DND-41 (cell line): ENCODE measurements around the gene NUP210L.

Experiments
- ATAC-seq: fragments of 200-7000 bp; cut with Tn5 transposase; 3 replicates; pipeline ENCODE4 v1.9.1; 2021; ENCODE audit warnings: low read depth; ENCODE audit not compliant: insufficient read depth
- DNase-seq: peaks from one replicate; pipeline ENCODE4 v3.0.0-alpha.2; 2020
- H2AFZ ChIP-seq: 2 replicates; pipeline ENCODE4 v1.6.0; 2012; ENCODE audit warnings: low read depth, low read length
- H3K27ac ChIP-seq: 2 replicates; pipeline ENCODE4 v1.5.1; 2012; ENCODE audit warnings: low read length, inconsistent platforms
- H3K27me3 ChIP-seq: fragments of 200-600 bp; sonication (generic); 2 replicates; pipeline ENCODE4 v1.6.0; 2012; ENCODE audit warnings: low read length, mild to moderate bottlenecking, inconsistent platforms; ENCODE audit not compliant: insufficient read depth, poor library complexity
- H3K36me3 ChIP-seq: 2 replicates; pipeline ENCODE4 v1.5.1; 2012; ENCODE audit warnings: low read length, inconsistent platforms; ENCODE audit not compliant: insufficient read depth
- H3K4me1 ChIP-seq: 2 replicates; pipeline ENCODE4 v1.5.1; 2012; ENCODE audit warnings: mild to moderate bottlenecking, low read length; ENCODE audit not compliant: insufficient read depth
- H3K4me2 ChIP-seq: 2 replicates; pipeline ENCODE4 v1.6.0; 2012; ENCODE audit warnings: mild to moderate bottlenecking, moderate library complexity, low read length, inconsistent platforms; ENCODE audit not compliant: insufficient read depth
- H3K4me3 ChIP-seq, 2 experiments: fragments of 200-600 bp in 1 of 2; shearing (Covaris generic) in 1 of 2; 2 replicates each; pipeline ENCODE4 v1.5.1; 2012 to 2016; ENCODE audit warnings: inconsistent platforms in 2 of 2, low read length in 2 of 2, mild to moderate bottlenecking in 2 of 2, low read depth in 1 of 2, moderate library complexity in 1 of 2
- H3K79me2 ChIP-seq: 2 replicates; pipeline ENCODE4 v1.6.0; 2012; ENCODE audit warnings: low read length, inconsistent platforms; ENCODE audit not compliant: insufficient read depth
- H3K9ac ChIP-seq: 2 replicates; pipeline ENCODE4 v1.6.0; 2012; ENCODE audit warnings: low read depth, mild to moderate bottlenecking, inconsistent platforms, low read length, moderate library complexity
- H3K9me3 ChIP-seq: 2 replicates; pipeline ENCODE4 v1.5.1; 2012; ENCODE audit warnings: low read length, moderate library complexity, mild to moderate bottlenecking, inconsistent platforms; ENCODE audit not compliant: insufficient read depth, severe bottlenecking
- H4K20me1 ChIP-seq: 2 replicates; pipeline ENCODE4 v1.6.0; 2012; ENCODE audit warnings: low read length; ENCODE audit not compliant: insufficient read depth
- EZH2 ChIP-seq: IDR thresholded peaks from 3 replicates; pipeline ENCODE4 v1.6.1; 2012; ENCODE audit warnings: borderline replicate concordance, low read depth, mild to moderate bottlenecking, moderate library complexity, low read length, inconsistent platforms; ENCODE audit not compliant: severe bottlenecking
- TF ChIP-seq, protein P1 (sequence below): IDR thresholded peaks from 2 replicates; pipeline ENCODE4 v1.5.1; 2012; ENCODE audit warnings: borderline replicate concordance, low read length, moderate library complexity, mild to moderate bottlenecking; ENCODE audit not compliant: poor library complexity, severe bottlenecking; ENCODE audit errors: extremely low read depth

NUP210L gene

DNA sequence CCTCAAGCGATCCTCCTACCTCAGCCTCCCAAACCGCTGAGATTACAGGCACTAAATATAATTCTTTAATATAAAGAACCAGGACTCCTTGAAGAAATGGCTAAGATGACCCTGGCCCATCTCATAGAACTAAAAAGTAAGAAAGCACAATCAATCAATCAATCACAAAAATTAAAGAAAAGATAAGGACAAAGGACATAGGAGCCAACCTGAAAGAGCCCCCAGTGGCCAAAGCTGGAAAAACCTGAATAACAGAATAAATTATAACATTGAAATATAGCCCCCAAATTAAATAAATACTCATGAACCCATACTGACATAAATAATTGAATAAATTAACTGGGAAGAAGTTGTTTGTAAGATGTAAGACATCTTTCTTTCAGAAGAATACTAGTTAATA, 8.9 kb downstream of the NUP210L start:
- no peak for TF ChIP-seq EZH2
- TF ChIP-seq, protein P1, sequence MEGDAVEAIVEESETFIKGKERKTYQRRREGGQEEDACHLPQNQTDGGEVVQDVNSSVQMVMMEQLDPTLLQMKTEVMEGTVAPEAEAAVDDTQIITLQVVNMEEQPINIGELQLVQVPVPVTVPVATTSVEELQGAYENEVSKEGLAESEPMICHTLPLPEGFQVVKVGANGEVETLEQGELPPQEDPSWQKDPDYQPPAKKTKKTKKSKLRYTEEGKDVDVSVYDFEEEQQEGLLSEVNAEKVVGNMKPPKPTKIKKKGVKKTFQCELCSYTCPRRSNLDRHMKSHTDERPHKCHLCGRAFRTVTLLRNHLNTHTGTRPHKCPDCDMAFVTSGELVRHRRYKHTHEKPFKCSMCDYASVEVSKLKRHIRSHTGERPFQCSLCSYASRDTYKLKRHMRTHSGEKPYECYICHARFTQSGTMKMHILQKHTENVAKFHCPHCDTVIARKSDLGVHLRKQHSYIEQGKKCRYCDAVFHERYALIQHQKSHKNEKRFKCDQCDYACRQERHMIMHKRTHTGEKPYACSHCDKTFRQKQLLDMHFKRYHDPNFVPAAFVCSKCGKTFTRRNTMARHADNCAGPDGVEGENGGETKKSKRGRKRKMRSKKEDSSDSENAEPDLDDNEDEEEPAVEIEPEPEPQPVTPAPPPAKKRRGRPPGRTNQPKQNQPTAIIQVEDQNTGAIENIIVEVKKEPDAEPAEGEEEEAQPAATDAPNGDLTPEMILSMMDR = peak; percentile 53
- H2AFZ ChIP-seq = no peak overlapping the region
- no peak for ATAC-seq

DNA sequence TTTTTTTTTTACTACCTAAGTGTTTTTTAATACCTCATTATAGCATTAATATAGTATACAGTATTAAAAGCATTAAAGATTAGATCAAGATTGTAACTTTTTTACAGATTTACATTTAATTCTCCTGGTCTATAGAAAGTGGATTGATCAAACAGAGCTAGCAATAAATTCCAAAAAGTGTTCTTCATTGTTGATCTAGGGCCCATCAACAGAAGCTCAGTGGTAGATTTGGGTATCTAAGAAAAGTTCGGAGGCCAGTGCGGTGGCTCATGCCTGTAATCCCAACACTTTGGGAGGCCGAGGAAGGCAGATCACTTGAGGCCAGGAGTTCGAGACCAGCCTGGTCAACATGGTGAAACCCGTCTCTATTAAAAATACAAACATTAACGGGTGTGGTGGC, 12.5 kb downstream of the NUP210L start:
- Histone ChIP-seq H3K4me3 (no peak overlapping the region), H3K79me2 (no peaks in the 10 kb centered on the region), H3K27me3 (no peaks in the 10 kb centered on the region), H4K20me1 (no peaks in the 10 kb centered on the region), H3K9ac (no peak overlapping the region), H2AFZ (no peak overlapping the region), H3K9me3 (no peaks in the 10 kb centered on the region), H3K36me3 (no peaks in the 10 kb centered on the region), H3K4me2 (no peak overlapping the region), H3K27ac (no peak overlapping the region), H3K4me1 (no peaks in the 10 kb centered on the region)
- no peak for TF ChIP-seq EZH2
- TF ChIP-seq, protein P1 = no peak
- DNase-seq (no peak), ATAC-seq (no peak)

More for the DNA sequence above, 8.9 kb downstream of the NUP210L start:
- Histone ChIP-seq H3K9me3 (no peaks in the 10 kb centered on the region), H3K27me3 (no peaks in the 10 kb centered on the region), H3K27ac (no peak overlapping the region), H3K9ac (no peak overlapping the region), H3K4me2 (no peak overlapping the region), H4K20me1 (no peaks in the 10 kb centered on the region), H3K4me3 (no peak overlapping the region), H3K79me2 (no peaks in the 10 kb centered on the region), H3K4me1 (no peaks in the 10 kb centered on the region), H3K36me3 (no peaks in the 10 kb centered on the region)
- no peak for DNase-seq

DNA sequence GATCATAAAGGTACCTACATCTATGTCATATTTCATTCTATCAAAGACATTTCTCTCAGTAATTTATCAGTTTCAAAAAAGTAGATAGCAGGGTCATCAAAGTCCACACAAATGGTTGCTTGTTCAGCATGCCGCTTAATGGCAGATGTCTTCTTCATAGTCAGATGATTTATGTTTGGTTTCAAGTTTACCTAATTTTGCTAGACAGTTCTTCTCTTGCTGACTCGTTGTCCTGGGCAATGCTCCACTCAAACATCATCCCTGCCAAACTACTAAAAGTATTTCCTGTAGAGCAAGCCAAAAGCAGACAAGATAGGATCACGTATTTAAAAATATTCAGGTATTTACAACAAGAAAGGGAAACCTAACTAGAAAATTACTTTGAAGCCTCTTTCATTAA, 13.6 kb downstream of the NUP210L start:
- no peak for DNase-seq
- no peak for TF ChIP-seq EZH2
- TF ChIP-seq, protein P1 = no peak
- H2AFZ ChIP-seq = no peak overlapping the region

DNA sequence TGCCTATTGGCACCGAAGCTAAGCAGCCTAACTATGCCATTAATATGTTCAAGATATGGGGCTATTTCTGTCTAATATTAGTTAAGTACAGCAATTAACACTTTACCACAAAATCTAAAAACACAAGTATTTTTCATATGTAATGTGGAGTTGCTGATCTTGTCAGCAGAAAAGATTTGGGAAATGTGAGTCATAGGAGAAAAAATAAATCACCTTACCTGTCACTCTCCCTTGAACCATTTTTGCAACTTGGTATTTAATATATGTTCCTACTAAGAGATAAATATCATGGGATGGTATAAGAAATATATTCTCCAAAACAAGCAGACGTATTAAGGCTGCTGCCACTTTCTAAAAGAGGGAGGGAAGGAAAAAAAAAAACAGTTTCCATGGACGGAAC, 17.0 kb downstream of the NUP210L start:
- H2AFZ ChIP-seq = no peak overlapping the region
- H3K79me2 ChIP-seq = no peaks in the 10 kb centered on the region
- H3K4me2 ChIP-seq = no peak overlapping the region
- no peak overlapping the region for H3K9ac ChIP-seq
- no peaks in the 10 kb centered on the region for H3K36me3 ChIP-seq
- H3K27me3 ChIP-seq = no peaks in the 10 kb centered on the region
- H3K9me3 ChIP-seq = no peaks in the 10 kb centered on the region
- no peak overlapping the region for H3K4me3 ChIP-seq
- H3K27ac ChIP-seq = no peak overlapping the region
- H4K20me1 ChIP-seq = no peaks in the 10 kb centered on the region
- ATAC-seq (no peak), DNase-seq (no peak)
- TF ChIP-seq, protein P1 = no peak
- no peak for TF ChIP-seq EZH2
- H3K4me1 ChIP-seq = no peaks in the 10 kb centered on the region

More for the DNA sequence above, 13.6 kb downstream of the NUP210L start:
- Histone ChIP-seq H3K79me2 (no peaks in the 10 kb centered on the region), H4K20me1 (no peaks in the 10 kb centered on the region), H3K4me2 (no peak overlapping the region), H3K4me1 (no peaks in the 10 kb centered on the region), H3K27ac (no peak overlapping the region), H3K36me3 (no peaks in the 10 kb centered on the region), H3K4me3 (no peak overlapping the region), H3K9ac (no peak overlapping the region), H3K9me3 (no peaks in the 10 kb centered on the region), H3K27me3 (no peaks in the 10 kb centered on the region)
- ATAC-seq = no peak
